ENCODE results near the gene LRP1. TPM values are rescaled to one million over a fixed set of nuclear protein-coding genes. Genes with fewer than 3 reads are reported as not detected.
A peak's percentile ranks its signal among the peaks of the same experiment; 100 is the strongest.

The LRP1 gene
- total RNA-seq, 3 donors from 2014 or later (not counting 1 experiment from before 2014, with no cell fraction given): 6.7 to 13.1 (median 9.5) TPM

DNA sequence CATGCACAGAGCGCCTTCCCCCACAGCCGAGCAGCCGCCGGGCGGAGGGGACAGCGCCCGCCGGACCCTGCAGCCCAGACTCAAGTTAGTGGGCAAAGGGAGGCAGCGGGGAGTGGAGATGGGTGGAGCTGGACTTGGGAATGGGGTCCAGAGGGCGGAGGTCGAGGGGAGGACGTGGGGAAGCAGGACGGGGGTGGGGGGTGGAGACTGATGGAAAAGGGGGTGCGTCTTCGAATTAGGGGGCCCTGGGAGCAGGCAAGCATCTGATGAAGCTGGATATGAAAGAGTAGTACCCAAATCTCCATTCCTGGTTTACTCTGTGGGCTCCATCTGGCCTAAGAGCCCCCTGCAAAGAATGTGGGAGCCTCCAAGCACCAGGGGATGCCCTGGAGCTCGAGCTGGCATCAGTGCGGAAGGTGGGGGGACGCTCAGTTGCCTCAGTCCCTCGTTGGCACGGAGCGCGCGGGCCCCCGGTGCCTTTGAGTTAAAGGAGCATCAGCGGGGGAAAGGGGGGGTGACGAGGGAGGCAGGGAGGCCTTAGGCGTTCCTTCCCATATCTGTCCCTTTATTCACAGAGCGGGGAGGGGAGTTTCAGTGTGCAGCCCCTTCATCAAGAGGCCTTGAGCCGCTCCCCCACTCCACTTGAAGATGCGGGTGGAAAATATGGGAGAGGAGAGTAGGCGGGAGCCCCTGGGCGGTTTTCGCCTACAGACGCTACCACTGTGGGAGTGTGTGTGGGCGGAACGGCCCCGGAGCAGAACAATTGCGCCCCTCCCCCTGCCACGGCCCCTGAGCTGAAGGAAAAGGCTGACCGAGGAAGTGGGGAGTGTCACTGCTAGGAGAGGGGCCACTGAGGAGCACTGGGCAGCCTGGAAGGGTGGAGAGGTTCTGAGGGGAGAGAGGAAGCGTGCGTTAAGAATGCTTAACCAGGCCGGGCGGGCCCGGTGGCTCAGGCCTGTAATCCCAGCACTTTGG is 38.7 kb upstream of the LRP1 start:
- H3K27me3 Mint-ChIP-seq (ENCODE audit: low read depth in 2 of 2): no peaks in the 10 kb centered on the region
- no peaks in the 10 kb centered on the region for H3K36me3 Mint-ChIP-seq
- H3K27ac Mint-ChIP-seq: peak overlapping the region; percentile 21 to 95
- ATAC-seq (no peak), DNase-seq (peak in 1 of 2 donors; percentile 61)
- peak overlapping the region; percentile 87 for H3K4me3 Mint-ChIP-seq
- Histone ChIP-seq H3K4me3 (ENCODE audit: low read length) (peak overlapping the region; percentile 56), H3K4me1 (ENCODE audit: control insufficient read depth, insufficient read depth, low read length) (peaks cover 55% of the 10 kb centered on the region), H3K27ac (ENCODE audit: low read length) (no peak overlapping the region), H3K36me3 (ENCODE audit: control insufficient read depth, insufficient read depth, low read length) (peaks cover 1% of the 10 kb centered on the region), H3K27me3 (ENCODE audit: control insufficient read depth, insufficient read depth, low read length) (no peaks in the 10 kb centered on the region), H3K9me3 (ENCODE audit: control insufficient read depth, insufficient read depth, low read length) (no peaks in the 10 kb centered on the region)
- H3K9me3 Mint-ChIP-seq: no peaks in the 10 kb centered on the region
- no peak for TF ChIP-seq CTCF (IDR thresholded peaks at IDR 0.05)
- 2% methylated on average over 42 of the region's 45 CpGs for WGBS (ENCODE audit: insufficient coverage)
- intact Hi-C loops (cut with micrococcal nuclease): no loop called here
- peaks cover 28 to 45% of the 10 kb centered on the region in 2 donors for H3K4me1 Mint-ChIP-seq

DNA sequence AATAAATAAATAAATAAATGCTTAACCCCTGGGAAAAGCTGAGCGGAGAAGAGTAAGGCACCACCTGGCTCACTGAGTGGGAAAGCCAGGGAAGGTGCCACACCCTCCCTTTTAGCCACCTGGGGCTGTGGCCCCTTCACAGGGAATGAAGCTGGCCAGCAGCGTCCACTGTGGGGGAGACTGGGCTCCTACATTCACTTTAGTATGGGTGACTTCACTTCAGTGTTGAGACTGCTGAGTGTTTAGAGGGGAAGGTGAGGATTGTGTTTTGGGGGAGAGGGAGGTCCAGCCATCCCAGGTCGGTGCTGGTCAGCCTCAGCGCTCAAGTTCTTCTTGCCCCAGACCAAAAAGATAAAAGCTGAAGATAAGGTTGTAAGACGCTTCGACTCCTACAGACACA is 37.8 kb upstream of the LRP1 start:
- Mint-ChIP-seq H3K27me3 (ENCODE audit: low read depth in 2 of 2) (no peaks in the 10 kb centered on the region), H3K4me1 (peaks cover 28 to 45% of the 10 kb centered on the region in 2 donors), H3K36me3 (no peaks in the 10 kb centered on the region), H3K4me3 (peak overlapping the region; percentile 37), H3K9me3 (no peaks in the 10 kb centered on the region), H3K27ac (no peak overlapping the region)
- TF ChIP-seq CTCF (IDR thresholded peaks at IDR 0.05): no peak
- Histone ChIP-seq H3K36me3 (ENCODE audit: control insufficient read depth, insufficient read depth, low read length) (peaks cover 11% of the 10 kb centered on the region), H3K27me3 (ENCODE audit: control insufficient read depth, insufficient read depth, low read length) (no peaks in the 10 kb centered on the region), H3K27ac (ENCODE audit: low read length) (no peak overlapping the region), H3K4me3 (ENCODE audit: low read length) (no peak overlapping the region), H3K9me3 (ENCODE audit: control insufficient read depth, insufficient read depth, low read length) (no peaks in the 10 kb centered on the region), H3K4me1 (ENCODE audit: control insufficient read depth, insufficient read depth, low read length) (peaks cover 56% of the 10 kb centered on the region)
- 91% methylated on average over 6 of the region's 6 CpGs for WGBS (ENCODE audit: insufficient coverage)
- DNase-seq (no peak), ATAC-seq (no peak)
- intact Hi-C loops (cut with micrococcal nuclease): no loop called here

DNA sequence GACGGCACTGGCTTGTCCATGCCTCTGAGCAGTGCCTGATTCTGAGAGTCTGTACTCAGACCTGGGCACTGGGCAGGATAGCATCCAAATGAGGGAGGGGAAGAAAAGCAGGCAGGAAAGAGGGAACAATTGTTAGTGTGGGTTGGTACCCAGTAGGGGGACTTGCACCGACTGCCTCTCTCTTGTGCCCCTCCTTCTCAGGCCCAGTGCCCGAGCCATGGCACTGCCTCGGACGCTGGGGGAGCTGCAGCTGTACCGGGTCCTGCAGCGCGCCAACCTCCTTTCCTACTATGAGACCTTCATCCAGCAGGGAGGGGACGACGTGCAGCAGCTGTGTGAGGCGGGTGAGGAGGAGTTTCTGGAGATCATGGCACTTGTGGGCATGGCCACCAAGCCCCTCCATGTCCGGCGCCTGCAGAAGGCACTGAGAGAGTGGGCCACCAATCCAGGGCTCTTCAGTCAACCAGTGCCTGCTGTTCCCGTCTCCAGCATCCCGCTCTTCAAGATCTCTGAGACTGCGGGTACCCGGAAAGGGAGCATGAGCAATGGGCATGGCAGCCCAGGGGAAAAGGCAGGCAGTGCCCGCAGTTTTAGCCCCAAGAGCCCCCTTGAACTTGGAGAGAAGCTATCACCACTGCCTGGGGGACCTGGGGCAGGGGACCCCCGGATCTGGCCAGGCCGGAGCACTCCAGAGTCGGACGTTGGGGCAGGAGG is 37.2 kb upstream of the LRP1 start:
- no peaks in the 10 kb centered on the region for H3K27me3 ChIP-seq (ENCODE audit: control insufficient read depth, insufficient read depth, low read length)
- DNase-seq (no peak), ATAC-seq (no peak)
- H3K9me3 ChIP-seq (ENCODE audit: control insufficient read depth, insufficient read depth, low read length): no peaks in the 10 kb centered on the region
- peaks cover 52% of the 10 kb centered on the region for H3K4me1 ChIP-seq (ENCODE audit: control insufficient read depth, insufficient read depth, low read length)
- H3K4me3 ChIP-seq (ENCODE audit: low read length): no peak overlapping the region
- H3K9me3 Mint-ChIP-seq: no peaks in the 10 kb centered on the region
- 93% methylated on average over 22 of the region's 22 CpGs for WGBS (ENCODE audit: insufficient coverage)
- no peak for TF ChIP-seq CTCF (IDR thresholded peaks at IDR 0.05)
- intact Hi-C loops (cut with micrococcal nuclease): no loop called here
- no peaks in the 10 kb centered on the region for H3K27me3 Mint-ChIP-seq (ENCODE audit: low read depth in 2 of 2)
- peaks cover 28 to 40% of the 10 kb centered on the region in 2 donors for H3K4me1 Mint-ChIP-seq
- no peak overlapping the region for H3K27ac ChIP-seq (ENCODE audit: low read length)
- peaks cover 13% of the 10 kb centered on the region for H3K36me3 ChIP-seq (ENCODE audit: control insufficient read depth, insufficient read depth, low read length)
- no peak overlapping the region for H3K27ac Mint-ChIP-seq
- peak overlapping the region; percentile 37 for H3K4me3 Mint-ChIP-seq
- no peaks in the 10 kb centered on the region for H3K36me3 Mint-ChIP-seq
